ENCODE data around the gene CCL4L2.
A peak's percentile ranks its signal among the peaks of the same experiment; 100 is the strongest.
"Not testable (repeated sequence)": the region's sequence is repeated elsewhere in the genome, so short reads cannot be mapped to it uniquely, and the experiment has no call there.

Gene CCL4L2

GRCh38 chr17:36210439-36211211 is at the start of gene CCL4L2:
Gene CCL4L2, plus strand, starts transcription at chr17:36211063.
- DNase-seq (ENCODE audit: low spot score), result not testable (repeated sequence)

GRCh38 chr17:36168836-36169235 is 42.0 kb upstream of the CCL4L2 start:
- not testable (repeated sequence) for DNase-seq (ENCODE audit: low spot score)

DNA sequence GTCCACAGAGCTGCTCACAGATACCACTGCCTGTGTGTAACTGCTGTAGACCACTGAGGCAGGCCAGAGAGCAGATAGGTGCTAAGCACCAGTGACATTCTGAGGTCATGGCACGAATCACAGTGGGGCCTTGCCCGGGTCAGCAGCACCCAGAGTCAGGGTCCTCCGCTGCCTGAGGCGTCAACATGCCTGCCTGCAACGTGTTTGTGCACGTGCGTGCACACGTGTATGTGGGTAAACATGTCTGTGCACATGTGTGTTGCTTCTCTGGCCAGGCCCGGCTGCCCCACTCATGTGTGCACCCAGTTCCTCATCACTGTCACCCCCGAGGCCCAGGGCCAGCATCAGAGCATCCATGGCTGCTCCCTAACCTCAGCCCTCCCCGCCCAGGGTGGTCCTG is 34.3 kb upstream of the CCL4L2 start, which contains the start of gene TBC1D3B:
Gene TBC1D3B (minus strand): TSS at position 101 of the 400 bp plus-strand sequence. CDS start 1,586 bp downstream, outside the sequence.
- not testable (repeated sequence) for DNase-seq (ENCODE audit: low spot score)

DNA sequence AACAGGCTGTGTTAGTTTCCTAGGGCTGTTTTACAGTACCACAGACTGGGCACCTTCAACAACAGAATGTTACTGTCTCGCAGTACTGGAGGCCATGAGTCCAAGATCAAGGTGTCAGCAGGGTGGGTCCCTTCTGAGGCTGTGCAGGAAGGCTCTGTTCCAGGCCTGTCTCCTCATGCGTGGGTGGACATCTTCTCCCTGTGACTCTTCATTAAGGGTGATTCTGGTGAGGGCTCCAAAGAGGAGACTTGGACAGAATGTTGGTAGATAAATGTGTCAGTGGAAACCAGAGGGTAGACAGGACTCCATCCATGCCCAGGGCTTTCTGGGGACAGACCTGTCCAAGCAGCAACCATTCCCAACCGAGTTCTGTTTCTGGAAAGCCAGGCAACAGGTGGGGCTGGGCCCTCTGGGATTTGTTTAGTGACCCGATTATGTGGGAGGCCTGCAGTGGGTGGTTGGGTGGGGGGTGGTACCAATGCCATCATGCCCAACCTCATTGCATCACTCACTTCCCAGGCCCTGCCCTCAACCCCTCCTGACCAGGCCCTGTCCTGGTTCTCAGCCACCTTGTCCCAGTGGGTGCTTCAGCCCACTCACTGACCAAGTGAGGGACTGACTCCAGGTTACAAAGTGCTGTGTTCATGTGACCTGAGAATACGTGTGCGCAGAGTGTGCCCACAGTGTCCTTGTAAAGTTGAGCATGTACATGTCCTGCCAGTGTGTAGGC is 29.3 kb upstream of the CCL4L2 start:
- DNase-seq (ENCODE audit: low spot score), result not testable (repeated sequence)

DNA sequence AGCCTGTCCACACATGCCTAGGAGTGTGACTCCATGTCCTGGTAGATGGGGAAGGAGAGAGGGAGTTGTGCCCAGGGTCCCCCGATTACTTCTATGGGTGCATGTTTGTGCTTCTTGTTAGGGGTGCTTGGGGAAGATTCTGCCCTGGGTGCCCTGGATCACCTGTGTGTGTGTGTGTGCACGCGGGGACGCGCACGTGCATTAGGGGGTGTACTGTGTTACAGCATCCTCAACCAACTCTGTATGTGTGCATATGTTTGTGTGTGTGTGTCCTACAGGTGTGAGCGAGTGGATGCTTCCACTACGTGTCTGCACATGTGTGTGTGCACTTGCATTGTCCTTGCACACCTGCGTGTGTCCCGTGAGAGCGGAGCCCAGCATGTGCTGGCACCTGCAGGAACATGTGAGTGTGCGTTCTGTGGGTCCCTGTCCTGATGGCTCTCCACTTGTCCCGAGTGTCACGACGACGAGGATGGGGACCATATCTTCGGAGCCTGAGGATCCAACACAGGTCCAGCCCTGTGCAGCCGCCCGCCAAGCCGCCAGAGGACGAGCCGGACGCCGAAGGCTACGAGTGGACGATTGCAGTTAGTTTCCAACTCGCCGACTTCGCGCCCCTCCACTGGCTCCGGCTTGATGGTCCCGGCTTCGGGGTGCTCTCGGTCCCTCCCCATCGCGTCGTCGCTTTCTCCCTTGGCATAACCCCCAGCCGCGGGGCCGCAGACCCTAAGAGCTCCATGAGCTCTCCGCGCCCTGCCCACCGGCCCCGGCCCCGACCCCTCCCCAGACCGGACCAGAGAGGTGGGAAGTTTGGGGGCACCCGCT is 28.5 kb upstream of the CCL4L2 start:
- DNase-seq (ENCODE audit: low spot score), result peak; percentile 34

- DNase-seq (ENCODE audit: low spot score), result peak; percentile 92
These were observed 27.6 kb upstream of the CCL4L2 start for GRCh38 chr17:36183001-36183971.

GRCh38 chr17:36184023-36184765 is 26.7 kb upstream of the CCL4L2 start:
- no peak for DNase-seq (ENCODE audit: low spot score)

DNA sequence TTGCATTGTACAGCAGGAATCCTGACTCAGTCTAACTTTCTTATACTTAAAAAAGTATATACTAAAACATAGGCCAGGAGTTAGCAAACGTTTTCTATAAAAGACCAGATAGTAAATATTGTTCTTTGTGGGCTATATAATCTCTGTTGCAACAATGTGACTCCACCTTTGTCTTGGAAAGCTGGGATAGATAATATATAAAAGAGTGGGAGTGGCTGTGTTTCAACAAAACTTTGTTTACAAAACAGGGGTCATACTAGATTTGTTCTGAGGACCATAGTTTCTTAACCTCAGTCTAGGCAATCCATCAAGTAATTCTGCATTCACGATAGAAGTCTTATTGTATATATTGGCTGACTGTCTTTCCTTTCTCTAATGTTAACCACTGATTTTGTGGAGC is 25.4 kb upstream of the CCL4L2 start:
- no peak for DNase-seq (ENCODE audit: low spot score)

GRCh38 chr17:36186810-36187763 is 23.8 kb upstream of the CCL4L2 start:
- DNase-seq (ENCODE audit: low spot score), result not testable (repeated sequence)

DNA sequence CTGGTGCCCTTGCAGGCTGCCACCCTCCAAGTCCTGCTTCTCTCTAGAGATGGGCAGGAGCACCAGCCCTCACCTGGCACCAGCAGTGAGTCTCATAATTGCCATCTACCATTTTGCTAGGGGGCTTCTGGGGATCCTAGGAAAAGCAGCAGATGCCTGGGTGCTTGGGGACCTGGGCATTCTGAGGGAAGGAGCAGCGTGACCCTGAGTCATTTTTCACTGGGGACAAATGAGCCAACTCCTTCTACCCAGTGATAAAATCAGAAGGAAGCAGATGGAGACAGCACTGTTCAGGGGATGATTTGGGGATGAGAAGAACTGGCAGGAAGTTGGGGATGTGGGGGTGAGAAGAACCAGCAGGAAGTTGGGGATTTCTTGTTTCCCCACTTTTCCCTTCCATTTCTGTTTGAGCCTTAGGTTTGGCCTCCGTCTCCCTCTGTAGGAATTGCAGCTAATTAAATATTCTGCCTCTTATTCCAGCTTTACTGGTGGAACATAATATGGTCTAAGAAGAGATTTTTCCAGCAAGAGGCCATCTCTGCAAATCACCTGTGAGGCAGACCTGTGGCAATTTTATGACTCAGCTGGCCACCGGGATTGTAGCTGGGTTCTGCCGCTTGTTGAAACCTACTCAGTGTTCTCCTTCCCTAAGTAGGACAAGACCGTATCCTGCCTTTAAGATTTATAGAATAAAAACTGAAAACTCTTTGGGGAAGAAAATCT is 22.8 kb upstream of the CCL4L2 start:
- not testable (repeated sequence) for DNase-seq (ENCODE audit: low spot score)

GRCh38 chr17:36188891-36189306 is 22.0 kb upstream of the CCL4L2 start:
- DNase-seq (ENCODE audit: low spot score), result no peak

GRCh38 chr17:36189993-36190392 is 20.9 kb upstream of the CCL4L2 start:
- not testable (repeated sequence) for DNase-seq (ENCODE audit: low spot score)

DNA sequence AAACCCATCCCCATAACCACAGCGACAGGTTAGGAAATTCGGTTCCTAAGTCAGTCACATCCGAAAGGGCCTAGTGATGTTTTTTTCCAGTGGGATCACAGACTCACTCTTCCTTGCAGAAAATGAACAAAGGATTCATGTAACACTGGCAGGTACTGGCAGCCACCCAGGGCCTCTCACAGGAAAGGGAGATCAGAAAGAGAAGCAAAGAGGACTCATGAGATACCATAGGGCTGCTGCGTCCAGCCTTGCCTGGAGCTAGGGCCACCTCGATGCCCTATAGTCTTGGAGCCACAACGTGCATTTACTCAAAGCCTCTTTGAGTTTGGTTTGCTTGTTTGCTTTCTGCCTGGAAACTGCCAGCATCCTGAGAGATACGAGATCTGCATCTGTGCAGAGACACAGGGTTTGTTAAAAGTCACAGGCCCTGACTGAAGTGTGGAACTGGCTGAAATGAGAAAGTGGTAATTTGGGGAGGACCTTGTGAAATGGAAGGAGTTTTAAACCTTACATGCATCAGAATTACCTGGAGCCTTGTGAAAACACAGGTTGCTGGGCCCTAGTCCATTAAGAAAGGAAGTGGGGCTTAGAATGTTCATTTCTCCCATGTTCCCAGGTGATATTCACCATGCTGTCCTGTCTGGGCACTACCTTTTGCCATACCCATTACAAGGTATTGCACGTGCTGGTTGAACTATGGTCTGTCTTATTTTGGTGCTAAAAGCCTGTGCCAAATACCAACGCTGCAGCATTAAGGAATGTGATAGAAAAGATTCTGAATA is 20.1 kb upstream of the CCL4L2 start:
- not testable (repeated sequence) for DNase-seq (ENCODE audit: low spot score)

GRCh38 chr17:36193216-36193775 is 17.6 kb upstream of the CCL4L2 start:
- no peak for DNase-seq (ENCODE audit: low spot score)

DNA sequence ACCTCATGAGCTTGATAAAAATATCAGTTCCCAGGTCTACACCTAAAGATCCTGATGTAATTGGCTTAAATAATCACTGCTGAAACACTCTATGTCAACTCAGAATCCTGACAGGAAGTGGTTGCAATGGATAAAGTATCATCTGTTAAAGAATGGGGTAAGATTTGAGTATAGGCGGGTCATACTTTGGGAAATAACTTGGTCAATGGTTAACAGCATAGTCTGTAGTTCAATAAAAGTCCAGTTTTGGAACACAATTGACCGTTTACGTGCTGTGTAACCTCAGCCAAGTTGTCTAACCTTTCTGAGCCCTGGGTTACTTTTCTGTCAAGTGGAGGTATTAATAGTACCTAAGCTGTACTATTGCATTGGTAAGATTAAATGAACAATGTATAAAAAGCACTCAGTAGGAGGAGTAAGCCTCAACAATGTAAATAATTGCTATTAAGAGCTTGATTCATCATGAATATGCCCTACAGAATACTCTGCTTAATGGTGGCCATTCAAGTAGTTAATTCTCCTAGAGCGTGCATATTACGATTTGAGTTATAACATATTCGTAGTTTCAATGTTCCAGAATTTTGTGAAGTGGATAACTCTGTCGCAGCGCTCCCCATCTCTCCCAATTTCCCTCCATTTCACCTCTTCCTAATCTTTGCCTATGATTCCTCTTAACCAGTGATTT is 16.6 kb upstream of the CCL4L2 start:
- not testable (repeated sequence) for DNase-seq (ENCODE audit: low spot score)

DNA sequence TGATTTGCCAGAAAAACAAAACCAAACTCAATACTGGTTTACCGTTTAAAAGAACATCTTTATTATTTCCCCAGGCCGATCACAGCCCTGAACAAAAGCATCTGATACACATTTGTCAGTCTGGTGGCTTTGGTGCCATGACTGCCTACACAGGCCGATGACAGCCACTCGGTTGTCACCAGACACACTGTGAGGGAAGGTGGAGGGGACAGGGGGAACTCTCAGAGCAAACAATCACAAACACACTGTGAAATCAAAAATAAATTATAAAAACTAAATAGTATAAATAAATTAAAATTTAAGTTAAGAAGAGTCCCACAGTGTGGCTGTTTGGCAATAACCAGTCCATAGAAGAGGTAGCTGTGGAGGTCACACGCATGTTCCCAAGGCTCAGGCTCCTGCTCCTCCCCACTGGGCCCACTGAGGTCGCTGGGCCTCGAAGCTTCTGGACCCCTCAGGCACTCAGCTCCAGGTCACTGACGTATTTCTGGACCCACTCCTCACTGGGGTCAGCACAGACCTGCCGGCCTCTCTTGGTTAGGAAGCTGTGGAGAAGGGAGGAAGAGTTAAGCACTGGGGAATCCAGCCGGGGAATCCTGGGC is 15.9 kb upstream of the CCL4L2 start:
- not testable (repeated sequence) for DNase-seq (ENCODE audit: low spot score)

Data from AG08395 (cell line).